HepG2 (cell line): ENCODE results near the gene SNRPD2. TPM values are rescaled to one million over a fixed set of nuclear protein-coding genes. Genes with fewer than 3 reads are reported as not detected.

Experiments used
- EED ChIP-seq: sonication (generic); formaldehyde crosslinking; IDR thresholded peaks from 2 replicates; pipeline ENCODE4 v1.5.0; 2020; ENCODE audit warnings: mild to moderate bottlenecking, missing genetic modification reagents
- ELF3 ChIP-seq: IDR thresholded peaks from 2 replicates; pipeline ENCODE4 v1.6.1; 2016; ENCODE audit warnings: missing genetic modification reagents, missing compliant biosample characterization
- HHEX ChIP-seq: IDR thresholded peaks from 2 replicates; pipeline ENCODE4 v1.6.1; 2016; ENCODE audit warnings: control low read depth
- MEIS1 ChIP-seq: sonication (generic); formaldehyde crosslinking; IDR thresholded peaks from 2 replicates; pipeline ENCODE4 v1.9.0; 2021; ENCODE audit warnings: mild to moderate bottlenecking, missing genetic modification reagents, moderate library complexity, borderline replicate concordance
- SAP130 ChIP-seq: IDR thresholded peaks from 2 replicates; pipeline ENCODE4 v1.6.1; 2016; ENCODE audit warnings: low read depth
- ZFP62 ChIP-seq: sonication (generic); formaldehyde crosslinking; IDR thresholded peaks from 2 replicates; pipeline ENCODE4 v1.4.0; 2020; ENCODE audit warnings: missing genetic modification reagents
- ZNF264 ChIP-seq: sonication (generic); formaldehyde crosslinking; IDR thresholded peaks from 2 replicates; pipeline ENCODE4 v1.4.0; 2020; ENCODE audit warnings: missing genetic modification reagents
- ZNF331 ChIP-seq: sonication (generic); formaldehyde crosslinking; IDR thresholded peaks from 2 replicates; pipeline ENCODE4 v1.4.0; 2020; ENCODE audit warnings: missing genetic modification reagents
- ZNF501 ChIP-seq: sonication (generic); formaldehyde crosslinking; IDR thresholded peaks from 2 replicates; pipeline ENCODE4 v1.5.1; 2020; ENCODE audit warnings: mild to moderate bottlenecking, moderate library complexity, missing genetic modification reagents
- ZNF724P ChIP-seq: sonication (generic); formaldehyde crosslinking; IDR thresholded peaks from 2 replicates; pipeline ENCODE4 v1.8.0; 2022; ENCODE audit warnings: missing genetic modification reagents, borderline replicate concordance
- polyA plus RNA-seq, 8 experiments: library from polyadenylated mRNA; depleted of rRNA in 3 of 8; stranded (reverse) in 7 of 8; unstranded in 1 of 8; fragments of >200 nt; fragmentation: Illumina TruSeq in 4 of 8; extraction: Trizol in 4 of 8; gene quantifications; 2 replicates each; pipeline versions ENCODE4 v1.2.1 to v1.2.3, GENCODE V29; 2011 to 2016; ENCODE audit warnings: low read depth in 4 of 8, missing spikeins in 1 of 8, mixed read lengths in 1 of 8; ENCODE audit not compliant: insufficient read depth in 1 of 8
- total RNA-seq, 5 experiments: library from RNA; depleted of rRNA; stranded (reverse); fragments of >200 nt; fragmentation: Illumina TruSeq; extraction: Trizol; gene quantifications; 2 replicates each; pipeline ENCODE4 v1.2.3, GENCODE V29; 2016; ENCODE audit warnings: low read depth in 1 of 5
- TF ChIP-seq, protein P1 (sequence below): sonication (generic); formaldehyde crosslinking; IDR thresholded peaks from 2 replicates; pipeline ENCODE4 v1.8.1; 2022; ENCODE audit warnings: low read depth, mild to moderate bottlenecking, missing genetic modification reagents
- TF ChIP-seq, protein P2 (sequence below): sonication (generic); formaldehyde crosslinking; IDR thresholded peaks from 2 replicates; pipeline ENCODE4 v1.9.0; 2021; ENCODE audit warnings: mild to moderate bottlenecking, missing genetic modification reagents
- TF ChIP-seq, protein P3 (sequence below), 2 experiments: sonication (generic) in 1 of 2; formaldehyde crosslinking in 1 of 2; IDR thresholded peaks; 2 replicates each; pipeline versions ENCODE4 v1.5.1 to v1.6.1; 2011 to 2020; ENCODE audit warnings: borderline replicate concordance in 1 of 2, low read depth in 1 of 2, low read length in 1 of 2, mild to moderate bottlenecking in 1 of 2, missing genetic modification reagents in 1 of 2, moderate library complexity in 1 of 2
- TF ChIP-seq, protein P4 (sequence below): IDR thresholded peaks from 2 replicates; pipeline ENCODE4 v1.6.1; 2016; ENCODE audit warnings: low read depth, borderline replicate concordance
- TF ChIP-seq, protein P5 (sequence below): sonication (generic); formaldehyde crosslinking; IDR thresholded peaks from 2 replicates; pipeline ENCODE4 v1.8.0; 2022; ENCODE audit warnings: missing genetic modification reagents, mild to moderate bottlenecking, borderline replicate concordance

SNRPD2 gene
- total and polyA plus RNA-seq, 2 of the 13 experiments (the other 11 are each of a cell fraction or from before 2014, with no cell fraction given): 299 to 485 TPM

DNA sequence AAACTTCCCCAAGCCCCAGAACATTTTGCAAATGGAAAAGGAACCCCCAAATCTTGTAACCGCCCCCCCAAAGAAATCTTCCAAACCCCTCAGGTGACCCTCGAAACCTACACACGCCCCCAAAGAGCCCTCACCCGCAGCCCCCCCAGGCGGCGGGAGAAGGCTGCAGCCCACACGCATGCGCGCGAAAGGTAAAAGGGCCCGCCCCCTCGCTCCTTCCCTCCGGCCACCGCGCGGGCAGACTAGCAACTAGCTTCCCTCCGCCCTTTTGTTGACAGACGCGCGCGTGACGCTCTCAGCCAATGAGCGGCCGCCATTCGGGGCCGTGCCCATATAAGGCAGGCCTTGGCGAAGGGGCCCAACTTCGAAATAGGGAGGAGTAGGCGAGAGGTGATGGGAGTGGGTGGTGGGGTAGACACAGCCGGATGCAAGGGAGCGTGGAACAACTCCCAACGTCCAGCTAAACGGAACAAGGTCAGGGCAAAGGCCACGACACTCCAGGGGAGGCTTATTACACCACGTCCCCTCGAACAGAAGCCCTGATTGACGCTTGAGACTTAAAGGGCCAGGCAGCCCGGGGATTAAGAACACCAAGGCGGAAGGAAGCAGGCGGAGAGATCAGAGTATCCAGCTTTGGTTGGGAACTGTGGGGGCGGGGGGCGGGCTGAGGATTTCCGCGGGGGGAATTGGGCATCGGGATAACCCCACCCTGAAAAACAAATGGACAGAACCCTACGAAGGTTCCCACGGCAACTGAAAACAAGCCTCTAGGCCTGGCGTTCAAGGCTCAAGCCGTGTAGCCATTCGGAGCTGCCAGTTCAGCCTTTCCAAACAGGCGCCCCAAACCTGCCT, 25.6 kb upstream of the SNRPD2 start (continued):
- TF ChIP-seq, protein P1, sequence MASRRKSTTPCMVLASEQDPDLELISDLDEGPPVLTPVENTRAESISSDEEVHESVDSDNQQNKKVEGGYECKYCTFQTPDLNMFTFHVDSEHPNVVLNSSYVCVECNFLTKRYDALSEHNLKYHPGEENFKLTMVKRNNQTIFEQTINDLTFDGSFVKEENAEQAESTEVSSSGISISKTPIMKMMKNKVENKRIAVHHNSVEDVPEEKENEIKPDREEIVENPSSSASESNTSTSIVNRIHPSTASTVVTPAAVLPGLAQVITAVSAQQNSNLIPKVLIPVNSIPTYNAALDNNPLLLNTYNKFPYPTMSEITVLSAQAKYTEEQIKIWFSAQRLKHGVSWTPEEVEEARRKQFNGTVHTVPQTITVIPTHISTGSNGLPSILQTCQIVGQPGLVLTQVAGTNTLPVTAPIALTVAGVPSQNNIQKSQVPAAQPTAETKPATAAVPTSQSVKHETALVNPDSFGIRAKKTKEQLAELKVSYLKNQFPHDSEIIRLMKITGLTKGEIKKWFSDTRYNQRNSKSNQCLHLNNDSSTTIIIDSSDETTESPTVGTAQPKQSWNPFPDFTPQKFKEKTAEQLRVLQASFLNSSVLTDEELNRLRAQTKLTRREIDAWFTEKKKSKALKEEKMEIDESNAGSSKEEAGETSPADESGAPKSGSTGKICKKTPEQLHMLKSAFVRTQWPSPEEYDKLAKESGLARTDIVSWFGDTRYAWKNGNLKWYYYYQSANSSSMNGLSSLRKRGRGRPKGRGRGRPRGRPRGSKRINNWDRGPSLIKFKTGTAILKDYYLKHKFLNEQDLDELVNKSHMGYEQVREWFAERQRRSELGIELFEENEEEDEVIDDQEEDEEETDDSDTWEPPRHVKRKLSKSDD: peak; percentile 68; the same call in 1 of the 2 replicates
- TF ChIP-seq, protein P2, sequence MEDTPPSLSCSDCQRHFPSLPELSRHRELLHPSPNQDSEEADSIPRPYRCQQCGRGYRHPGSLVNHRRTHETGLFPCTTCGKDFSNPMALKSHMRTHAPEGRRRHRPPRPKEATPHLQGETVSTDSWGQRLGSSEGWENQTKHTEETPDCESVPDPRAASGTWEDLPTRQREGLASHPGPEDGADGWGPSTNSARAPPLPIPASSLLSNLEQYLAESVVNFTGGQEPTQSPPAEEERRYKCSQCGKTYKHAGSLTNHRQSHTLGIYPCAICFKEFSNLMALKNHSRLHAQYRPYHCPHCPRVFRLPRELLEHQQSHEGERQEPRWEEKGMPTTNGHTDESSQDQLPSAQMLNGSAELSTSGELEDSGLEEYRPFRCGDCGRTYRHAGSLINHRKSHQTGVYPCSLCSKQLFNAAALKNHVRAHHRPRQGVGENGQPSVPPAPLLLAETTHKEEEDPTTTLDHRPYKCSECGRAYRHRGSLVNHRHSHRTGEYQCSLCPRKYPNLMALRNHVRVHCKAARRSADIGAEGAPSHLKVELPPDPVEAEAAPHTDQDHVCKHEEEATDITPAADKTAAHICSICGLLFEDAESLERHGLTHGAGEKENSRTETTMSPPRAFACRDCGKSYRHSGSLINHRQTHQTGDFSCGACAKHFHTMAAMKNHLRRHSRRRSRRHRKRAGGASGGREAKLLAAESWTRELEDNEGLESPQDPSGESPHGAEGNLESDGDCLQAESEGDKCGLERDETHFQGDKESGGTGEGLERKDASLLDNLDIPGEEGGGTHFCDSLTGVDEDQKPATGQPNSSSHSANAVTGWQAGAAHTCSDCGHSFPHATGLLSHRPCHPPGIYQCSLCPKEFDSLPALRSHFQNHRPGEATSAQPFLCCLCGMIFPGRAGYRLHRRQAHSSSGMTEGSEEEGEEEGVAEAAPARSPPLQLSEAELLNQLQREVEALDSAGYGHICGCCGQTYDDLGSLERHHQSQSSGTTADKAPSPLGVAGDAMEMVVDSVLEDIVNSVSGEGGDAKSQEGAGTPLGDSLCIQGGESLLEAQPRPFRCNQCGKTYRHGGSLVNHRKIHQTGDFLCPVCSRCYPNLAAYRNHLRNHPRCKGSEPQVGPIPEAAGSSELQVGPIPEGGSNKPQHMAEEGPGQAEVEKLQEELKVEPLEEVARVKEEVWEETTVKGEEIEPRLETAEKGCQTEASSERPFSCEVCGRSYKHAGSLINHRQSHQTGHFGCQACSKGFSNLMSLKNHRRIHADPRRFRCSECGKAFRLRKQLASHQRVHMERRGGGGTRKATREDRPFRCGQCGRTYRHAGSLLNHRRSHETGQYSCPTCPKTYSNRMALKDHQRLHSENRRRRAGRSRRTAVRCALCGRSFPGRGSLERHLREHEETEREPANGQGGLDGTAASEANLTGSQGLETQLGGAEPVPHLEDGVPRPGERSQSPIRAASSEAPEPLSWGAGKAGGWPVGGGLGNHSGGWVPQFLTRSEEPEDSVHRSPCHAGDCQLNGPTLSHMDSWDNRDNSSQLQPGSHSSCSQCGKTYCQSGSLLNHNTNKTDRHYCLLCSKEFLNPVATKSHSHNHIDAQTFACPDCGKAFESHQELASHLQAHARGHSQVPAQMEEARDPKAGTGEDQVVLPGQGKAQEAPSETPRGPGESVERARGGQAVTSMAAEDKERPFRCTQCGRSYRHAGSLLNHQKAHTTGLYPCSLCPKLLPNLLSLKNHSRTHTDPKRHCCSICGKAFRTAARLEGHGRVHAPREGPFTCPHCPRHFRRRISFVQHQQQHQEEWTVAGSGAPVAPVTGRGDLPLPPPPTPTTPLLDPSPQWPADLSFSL (CRISPR knock-in tag): no peak
- TF ChIP-seq ZNF331 (CRISPR knock-in tag) (peak; percentile 84), ZNF501 (CRISPR knock-in tag) (peak; percentile 56; the same call in 1 of the 2 replicates), SAP130 (CRISPR knock-in tag) (peak; percentile 90), ELF3 (peak; percentile 77), MEIS1 (peak; percentile 94), HHEX (CRISPR knock-in tag) (no peak), ZNF264 (CRISPR knock-in tag) (peak; percentile 75; the same call in 1 of the 2 replicates), ZNF724P (CRISPR knock-in tag) (no peak), ZFP62 (CRISPR knock-in tag) (no peak), EED (no peak)
- TF ChIP-seq, protein P3, sequence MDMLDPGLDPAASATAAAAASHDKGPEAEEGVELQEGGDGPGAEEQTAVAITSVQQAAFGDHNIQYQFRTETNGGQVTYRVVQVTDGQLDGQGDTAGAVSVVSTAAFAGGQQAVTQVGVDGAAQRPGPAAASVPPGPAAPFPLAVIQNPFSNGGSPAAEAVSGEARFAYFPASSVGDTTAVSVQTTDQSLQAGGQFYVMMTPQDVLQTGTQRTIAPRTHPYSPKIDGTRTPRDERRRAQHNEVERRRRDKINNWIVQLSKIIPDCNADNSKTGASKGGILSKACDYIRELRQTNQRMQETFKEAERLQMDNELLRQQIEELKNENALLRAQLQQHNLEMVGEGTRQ (IDR thresholded peaks at IDR 0.05; ENCODE audit: low read depth, low read length): peak; percentile 92
- TF ChIP-seq, protein P3 (CRISPR knock-in tag; IDR thresholded peaks at IDR 0.05; ENCODE audit: borderline replicate concordance): peak; percentile 100
- TF ChIP-seq, protein P4, sequence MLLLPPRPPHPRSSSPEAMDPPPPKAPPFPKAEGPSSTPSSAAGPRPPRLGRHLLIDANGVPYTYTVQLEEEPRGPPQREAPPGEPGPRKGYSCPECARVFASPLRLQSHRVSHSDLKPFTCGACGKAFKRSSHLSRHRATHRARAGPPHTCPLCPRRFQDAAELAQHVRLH (CRISPR knock-in tag): no peak; the same call in 1 of the 2 replicates
- TF ChIP-seq, protein P5, sequence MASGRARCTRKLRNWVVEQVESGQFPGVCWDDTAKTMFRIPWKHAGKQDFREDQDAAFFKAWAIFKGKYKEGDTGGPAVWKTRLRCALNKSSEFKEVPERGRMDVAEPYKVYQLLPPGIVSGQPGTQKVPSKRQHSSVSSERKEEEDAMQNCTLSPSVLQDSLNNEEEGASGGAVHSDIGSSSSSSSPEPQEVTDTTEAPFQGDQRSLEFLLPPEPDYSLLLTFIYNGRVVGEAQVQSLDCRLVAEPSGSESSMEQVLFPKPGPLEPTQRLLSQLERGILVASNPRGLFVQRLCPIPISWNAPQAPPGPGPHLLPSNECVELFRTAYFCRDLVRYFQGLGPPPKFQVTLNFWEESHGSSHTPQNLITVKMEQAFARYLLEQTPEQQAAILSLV (CRISPR knock-in tag): 0 out of 2 replicates have a peak, but pooled peaks have one; percentile 49
